GM12801 (cell line): Measurements from ENCODE around the gene ACTR5.

Experiments
- CTCF ChIP-seq: IDR thresholded peaks from one replicate; pipeline ENCODE4 v1.5.1; 2011; ENCODE audit warnings: control low read depth; ENCODE audit not compliant: insufficient read length; ENCODE audit errors: extremely low read depth

ACTR5 gene

DNA sequence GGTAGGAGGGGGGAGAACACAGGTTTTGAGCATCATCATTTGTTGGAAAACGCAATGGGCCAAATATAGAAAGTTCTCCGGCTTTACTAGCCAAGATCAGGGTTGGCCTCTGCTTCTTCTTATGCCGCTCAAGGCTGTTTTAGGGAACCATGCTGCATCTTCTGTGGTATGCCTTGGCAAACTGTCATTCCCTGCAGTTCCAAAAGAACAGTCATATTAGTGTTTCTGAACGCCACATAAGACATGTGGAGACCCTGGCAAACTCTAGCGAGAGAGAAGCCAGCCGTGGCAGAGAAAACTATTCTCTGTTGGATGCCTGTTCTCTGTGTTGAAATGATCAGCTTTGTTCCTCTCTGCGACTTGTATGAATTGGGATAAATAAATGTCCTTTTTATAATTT is 10.8 kb downstream of the ACTR5 start:
- TF ChIP-seq CTCF = no peak

GRCh38 chr20:38760978-38761377 is 12.7 kb downstream of the ACTR5 start:
- TF ChIP-seq CTCF = no peak

DNA sequence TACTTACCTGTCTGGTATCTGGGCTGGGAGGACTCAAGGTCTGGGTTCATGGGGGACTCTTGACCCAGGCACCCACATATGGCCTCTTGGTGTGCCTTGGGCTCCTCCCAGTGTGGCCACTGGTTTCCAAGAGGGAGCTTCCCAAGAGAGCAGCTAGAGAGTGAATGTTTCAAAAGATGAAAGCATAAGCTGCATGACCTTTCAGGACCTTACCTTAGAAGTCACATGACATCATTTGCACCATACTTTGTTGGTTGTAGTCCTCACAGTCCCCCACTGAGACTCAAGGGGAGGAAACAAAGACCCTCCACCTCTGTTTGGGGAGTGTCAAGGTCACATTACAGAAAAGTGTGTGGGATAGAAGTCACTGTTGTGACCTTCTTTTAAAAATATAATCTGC is 13.9 kb downstream of the ACTR5 start:
- no peak for TF ChIP-seq CTCF

- TF ChIP-seq CTCF = no peak
Observed at GRCh38 chr20:38763616-38764015, 15.4 kb downstream of the ACTR5 start.

GRCh38 chr20:38764567-38765318 is 16.5 kb downstream of the ACTR5 start:
- no peak for TF ChIP-seq CTCF

DNA sequence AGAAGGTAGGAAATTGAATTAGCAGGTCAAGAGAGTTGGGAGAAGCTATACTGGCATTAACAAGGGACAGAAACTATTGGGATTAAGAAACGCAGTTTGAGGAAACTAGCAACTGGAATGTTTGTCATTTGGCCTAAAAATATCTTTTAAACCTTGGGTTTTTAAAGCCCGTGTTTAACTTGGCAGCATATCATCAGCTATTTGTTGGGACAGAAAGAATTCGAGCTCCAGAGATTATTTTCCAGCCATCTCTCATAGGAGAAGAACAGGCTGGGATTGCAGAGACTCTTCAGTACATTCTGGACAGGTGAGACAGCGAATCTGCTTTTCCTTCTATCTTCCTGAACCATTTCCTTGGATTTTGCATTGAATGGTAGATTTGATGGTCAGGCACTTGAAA is 17.8 kb downstream of the ACTR5 start:
- no peak for TF ChIP-seq CTCF

- TF ChIP-seq CTCF = no peak
Observed at GRCh38 chr20:38769376-38770295, 21.4 kb downstream of the ACTR5 start.
